Heart left ventricle (tissue), 13 donors: ENCODE data around the gene PDZD11.

Experiments used
- POLR2A ChIP-seq, 2 donors: fragments of 450-650 bp; IDR thresholded peaks; one replicate each; pipeline ENCODE4 v1.6.1; 2017; ENCODE audit warnings: antibody characterized with exemption in 2 of 2, mild to moderate bottlenecking in 2 of 2, moderate library complexity in 2 of 2
- TF ChIP-seq, protein P1 (sequence below), 12 donors: fragments of 200-600 bp; sonication (generic) in 4 of 12; IDR thresholded peaks; one replicate each; pipeline versions ENCODE4 v1.5.0 to v1.8.0; 2018 to 2022; ENCODE audit warnings: antibody characterized with exemption in 12 of 12, mild to moderate bottlenecking in 5 of 12
- donor health status: ischemic (EF 13 %, LVEDD 7.1; RV severe dilation, severe dysfunction).
- donor health status: DM: no; HTN: yes; CAD: no.
- donor health status: DM: no; HTN: no; CAD: no.
- donor health status: ischemic (EF 25% LVEDD 6.9; RV normal size, moderate dysfunction).
- donor health status: ischemic (EF 25% LVEDD 5.7; RV mildly dilated, moderate dysfunction).
- donor health status: ischemic (EF 35%, LVEDD 5.7; RV mildly dilated, moderate dysfunction).
- donor health status: nonischemic (EF 11% LVEDD 7.7; RV severe dilation, severe dysfunction).
- donor health status: DM: yes; HTN: yes; CAD: no.
- donor health status: PGD.
- donor health status: ischemic (EF 29% LVEDD 5.4; RV normal size, mild dysfunction).
- donor health status: nonischemic (EF 23%, LVEDD 6.1; RV moderate dilation, normal function).

DNA sequence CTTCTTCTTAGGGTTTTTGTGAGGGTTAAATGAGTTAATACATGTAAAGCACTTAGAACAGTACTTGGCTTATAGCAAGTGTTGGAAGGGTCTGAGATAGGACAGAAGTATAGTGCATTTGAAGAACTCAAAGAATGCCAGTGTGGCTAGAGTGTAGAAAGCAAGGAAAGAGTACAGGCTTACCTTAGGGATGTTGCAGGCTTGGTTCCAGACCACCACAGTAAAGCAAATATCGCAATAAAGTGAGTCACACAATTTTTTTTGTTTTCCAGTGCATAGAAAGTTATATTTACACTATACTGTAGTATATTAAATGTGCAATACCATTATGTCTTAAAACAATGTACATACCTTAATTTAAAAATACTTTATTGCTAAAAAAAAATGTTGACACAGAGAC lies 41.4 kb upstream of the PDZD11 start:
- TF ChIP-seq, protein P1, sequence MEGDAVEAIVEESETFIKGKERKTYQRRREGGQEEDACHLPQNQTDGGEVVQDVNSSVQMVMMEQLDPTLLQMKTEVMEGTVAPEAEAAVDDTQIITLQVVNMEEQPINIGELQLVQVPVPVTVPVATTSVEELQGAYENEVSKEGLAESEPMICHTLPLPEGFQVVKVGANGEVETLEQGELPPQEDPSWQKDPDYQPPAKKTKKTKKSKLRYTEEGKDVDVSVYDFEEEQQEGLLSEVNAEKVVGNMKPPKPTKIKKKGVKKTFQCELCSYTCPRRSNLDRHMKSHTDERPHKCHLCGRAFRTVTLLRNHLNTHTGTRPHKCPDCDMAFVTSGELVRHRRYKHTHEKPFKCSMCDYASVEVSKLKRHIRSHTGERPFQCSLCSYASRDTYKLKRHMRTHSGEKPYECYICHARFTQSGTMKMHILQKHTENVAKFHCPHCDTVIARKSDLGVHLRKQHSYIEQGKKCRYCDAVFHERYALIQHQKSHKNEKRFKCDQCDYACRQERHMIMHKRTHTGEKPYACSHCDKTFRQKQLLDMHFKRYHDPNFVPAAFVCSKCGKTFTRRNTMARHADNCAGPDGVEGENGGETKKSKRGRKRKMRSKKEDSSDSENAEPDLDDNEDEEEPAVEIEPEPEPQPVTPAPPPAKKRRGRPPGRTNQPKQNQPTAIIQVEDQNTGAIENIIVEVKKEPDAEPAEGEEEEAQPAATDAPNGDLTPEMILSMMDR (IDR thresholded peaks at IDR 0.05) = no peak
- no peak for TF ChIP-seq POLR2A (IDR thresholded peaks at IDR 0.05)
